NB4 (cell line): ENCODE results near the gene PSKH1.

Experiments used
- POLR2A ChIP-seq: IDR thresholded peaks from 2 replicates; pipeline ENCODE4 v1.6.1; 2011; ENCODE audit warnings: mild to moderate bottlenecking; ENCODE audit not compliant: insufficient read length; ENCODE audit errors: extremely low read depth
- TF ChIP-seq, protein P1 (sequence below): IDR thresholded peaks from one replicate; pipeline ENCODE4 v1.5.1; 2012; ENCODE audit warnings: low read depth, low read length
- TF ChIP-seq, protein P2 (sequence below): IDR thresholded peaks from 2 replicates; pipeline ENCODE4 v1.6.1; 2011; ENCODE audit warnings: low read depth, low read length

DNA sequence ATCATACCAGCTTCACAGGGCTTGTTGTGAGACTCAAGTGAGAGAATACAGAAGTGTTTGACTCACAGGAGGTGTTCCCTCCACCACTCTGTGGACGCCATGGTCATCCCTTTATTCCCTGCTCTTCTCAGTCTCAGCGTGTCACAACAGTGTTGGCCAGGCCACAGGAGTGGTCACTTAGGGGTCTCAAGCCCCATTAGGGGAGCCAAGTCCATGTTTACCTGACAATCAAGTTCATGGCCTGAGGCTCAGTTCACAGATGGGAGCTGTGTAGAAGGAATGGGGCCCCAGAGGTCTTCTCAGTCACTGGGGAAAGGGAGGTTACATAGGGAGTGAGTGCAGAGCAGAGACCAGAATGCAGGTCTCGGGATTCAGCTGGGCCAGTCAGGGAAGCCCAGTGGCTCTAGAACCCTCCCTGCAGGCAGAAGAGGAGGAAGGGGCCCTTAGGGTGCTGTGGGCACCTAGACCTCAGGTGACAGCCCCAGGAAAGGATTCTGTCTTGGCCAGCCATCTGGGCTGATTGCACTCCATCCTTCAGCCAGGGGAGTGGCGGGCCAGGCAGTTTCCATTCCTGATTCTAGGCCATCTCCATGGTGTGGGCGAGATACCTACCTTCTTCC, 36.0 kb upstream of the PSKH1 start:
- TF ChIP-seq, protein P1, sequence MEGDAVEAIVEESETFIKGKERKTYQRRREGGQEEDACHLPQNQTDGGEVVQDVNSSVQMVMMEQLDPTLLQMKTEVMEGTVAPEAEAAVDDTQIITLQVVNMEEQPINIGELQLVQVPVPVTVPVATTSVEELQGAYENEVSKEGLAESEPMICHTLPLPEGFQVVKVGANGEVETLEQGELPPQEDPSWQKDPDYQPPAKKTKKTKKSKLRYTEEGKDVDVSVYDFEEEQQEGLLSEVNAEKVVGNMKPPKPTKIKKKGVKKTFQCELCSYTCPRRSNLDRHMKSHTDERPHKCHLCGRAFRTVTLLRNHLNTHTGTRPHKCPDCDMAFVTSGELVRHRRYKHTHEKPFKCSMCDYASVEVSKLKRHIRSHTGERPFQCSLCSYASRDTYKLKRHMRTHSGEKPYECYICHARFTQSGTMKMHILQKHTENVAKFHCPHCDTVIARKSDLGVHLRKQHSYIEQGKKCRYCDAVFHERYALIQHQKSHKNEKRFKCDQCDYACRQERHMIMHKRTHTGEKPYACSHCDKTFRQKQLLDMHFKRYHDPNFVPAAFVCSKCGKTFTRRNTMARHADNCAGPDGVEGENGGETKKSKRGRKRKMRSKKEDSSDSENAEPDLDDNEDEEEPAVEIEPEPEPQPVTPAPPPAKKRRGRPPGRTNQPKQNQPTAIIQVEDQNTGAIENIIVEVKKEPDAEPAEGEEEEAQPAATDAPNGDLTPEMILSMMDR = no peak
- TF ChIP-seq, protein P2, sequence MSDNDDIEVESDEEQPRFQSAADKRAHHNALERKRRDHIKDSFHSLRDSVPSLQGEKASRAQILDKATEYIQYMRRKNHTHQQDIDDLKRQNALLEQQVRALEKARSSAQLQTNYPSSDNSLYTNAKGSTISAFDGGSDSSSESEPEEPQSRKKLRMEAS = no peak
- no peak for TF ChIP-seq POLR2A
